GM21576 (cell line): Measurements from ENCODE around the gene ATXN2L.
"Not testable (repeated sequence)": the region's sequence is repeated elsewhere in the genome, so short reads cannot be mapped to it uniquely, and the experiment has no call there.

Experiments
- ATAC-seq: cut with Tn5 transposase; IDR thresholded peaks from one replicate; pipeline ENCODE4 v1.9.1; 2021; ENCODE audit warnings: mild to moderate bottlenecking, moderate library complexity; ENCODE audit not compliant: unreplicated experiment

ATXN2L gene

DNA sequence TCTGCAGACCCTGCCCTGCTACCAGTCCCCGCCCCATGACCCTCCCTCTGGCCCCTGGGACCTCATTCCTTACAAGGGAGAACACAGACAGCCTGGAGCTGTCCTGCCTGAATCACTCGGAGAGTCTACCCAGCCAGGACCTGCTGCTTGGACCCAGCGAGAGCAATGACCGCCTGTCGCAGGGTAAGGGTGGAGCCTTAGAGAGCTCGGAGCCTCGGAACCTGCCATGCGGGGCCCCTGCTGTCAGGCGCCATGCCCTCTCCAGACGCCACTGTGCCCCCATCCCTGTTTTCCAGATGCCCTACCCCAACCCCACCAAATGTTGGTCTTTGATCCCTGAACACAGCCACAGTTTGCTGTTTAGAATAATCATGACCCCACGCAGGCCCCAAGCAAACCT, 46.4 kb downstream of the ATXN2L start:
- ATAC-seq: no peak

DNA sequence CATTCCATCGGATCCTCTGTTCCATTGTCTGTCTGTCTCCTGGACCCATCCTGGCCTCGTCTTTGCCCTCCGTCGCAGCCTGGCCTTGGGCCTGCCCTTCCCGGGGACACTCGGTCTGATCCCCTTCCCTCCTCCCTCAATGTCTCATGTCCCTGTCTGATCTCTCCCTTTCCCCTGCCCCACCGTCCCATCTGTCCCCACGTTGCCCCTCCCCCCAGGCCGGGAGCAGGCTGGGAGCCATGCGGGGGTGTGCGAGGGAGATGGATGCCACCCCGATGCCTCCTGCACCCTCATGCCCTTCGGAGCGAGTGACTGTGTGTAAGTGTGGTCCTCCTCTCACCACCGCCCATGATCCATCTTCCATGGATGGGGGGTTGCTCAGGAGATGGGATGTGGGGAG, 50.2 kb downstream of the ATXN2L start:
- ATAC-seq: no peak

DNA sequence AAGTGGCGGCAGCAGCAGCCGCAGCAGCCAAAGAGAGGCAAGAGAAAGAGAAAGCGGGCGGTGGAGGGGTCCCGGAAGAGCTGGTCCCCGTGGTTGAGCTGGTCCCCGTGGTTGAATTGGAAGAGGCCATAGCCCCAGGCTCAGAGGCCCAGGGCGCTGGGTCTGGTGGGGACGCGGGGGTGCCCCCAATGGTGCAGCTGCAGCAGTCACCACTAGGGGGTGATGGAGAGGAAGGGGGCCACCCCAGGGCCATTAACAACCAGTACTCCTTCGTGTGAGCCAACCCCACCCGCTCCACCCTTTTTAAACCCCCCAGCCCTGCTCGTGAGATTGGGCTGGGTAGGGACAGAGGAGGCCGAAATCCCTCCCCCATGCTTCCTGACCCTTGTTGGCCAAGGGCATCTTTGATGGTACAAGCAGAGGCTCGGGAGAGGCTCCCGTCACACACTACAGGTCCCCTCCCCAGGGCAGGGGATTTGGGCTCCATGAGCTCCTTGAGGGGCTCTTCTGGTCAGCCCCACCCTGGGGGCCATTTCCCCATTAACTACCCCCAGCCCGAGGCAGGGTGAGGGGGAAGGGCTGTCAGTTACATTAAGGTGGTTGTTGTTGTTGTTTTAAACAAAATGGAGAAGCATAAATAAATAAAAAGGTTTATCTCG, 50.9 kb downstream of the ATXN2L start:
- ATAC-seq: no peak

DNA sequence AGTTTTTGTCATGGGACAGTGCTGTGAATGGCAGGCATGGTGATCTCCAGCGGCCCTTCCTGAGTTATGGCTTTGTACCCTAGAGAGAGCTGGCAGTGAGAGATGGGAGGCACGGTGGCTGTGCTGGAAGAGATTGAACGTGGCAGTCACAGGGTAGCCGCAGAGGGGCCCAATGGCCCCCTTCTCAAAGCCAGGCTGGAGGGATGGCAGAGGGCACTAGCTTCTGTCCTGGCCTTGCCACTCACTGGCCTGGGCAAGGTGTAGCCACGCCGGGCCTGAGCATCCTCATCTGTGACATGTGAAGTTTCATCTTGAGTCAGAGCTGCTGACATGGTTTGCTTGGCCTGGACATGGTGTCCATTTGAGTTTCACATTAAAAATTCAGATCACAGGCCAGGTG, 51.6 kb downstream of the ATXN2L start:
- no peak for ATAC-seq

DNA sequence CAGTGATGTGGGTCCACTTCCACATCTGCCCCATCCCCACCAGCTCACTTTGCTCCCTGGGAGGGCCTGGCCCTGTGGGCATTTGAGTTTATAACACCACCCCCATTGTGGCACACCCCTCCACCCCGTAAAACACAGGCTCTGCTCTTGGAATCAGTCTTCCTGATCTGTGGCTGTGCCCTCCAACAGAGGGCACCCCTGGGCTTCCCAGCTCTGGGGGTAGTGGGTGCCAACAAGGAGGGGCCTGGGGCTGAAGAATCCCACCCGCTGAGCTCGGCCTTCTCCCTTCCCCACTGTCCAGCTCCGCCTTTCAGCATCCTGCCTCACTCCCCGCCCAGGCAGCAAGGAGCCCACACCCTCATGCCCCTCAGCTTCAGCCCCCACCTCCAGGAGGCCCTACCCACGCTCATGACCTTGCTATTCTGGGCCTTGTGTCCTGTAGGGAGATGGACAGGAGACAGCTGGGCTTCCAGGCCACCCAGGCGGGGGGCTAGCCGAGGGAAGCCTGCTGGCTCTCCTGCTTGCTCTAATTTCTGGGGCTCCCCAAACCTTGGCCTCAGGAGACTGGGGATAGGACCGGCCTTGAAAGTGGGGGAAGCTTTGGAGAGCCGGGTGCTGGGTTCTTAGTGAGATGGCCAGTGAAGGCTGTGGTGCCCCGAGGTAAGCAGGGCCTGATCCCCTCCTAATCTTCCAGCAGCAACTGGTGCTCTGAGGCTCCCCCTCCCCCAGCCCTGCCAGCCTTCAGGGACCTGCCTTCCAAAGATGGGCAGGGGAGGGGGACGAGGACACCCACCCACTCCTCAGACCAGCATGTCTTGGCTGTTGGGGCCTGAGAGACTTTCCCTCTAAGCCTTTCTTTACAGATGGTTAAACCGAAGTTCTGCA, 52.6 kb downstream of the ATXN2L start:
- ATAC-seq: no peak

DNA sequence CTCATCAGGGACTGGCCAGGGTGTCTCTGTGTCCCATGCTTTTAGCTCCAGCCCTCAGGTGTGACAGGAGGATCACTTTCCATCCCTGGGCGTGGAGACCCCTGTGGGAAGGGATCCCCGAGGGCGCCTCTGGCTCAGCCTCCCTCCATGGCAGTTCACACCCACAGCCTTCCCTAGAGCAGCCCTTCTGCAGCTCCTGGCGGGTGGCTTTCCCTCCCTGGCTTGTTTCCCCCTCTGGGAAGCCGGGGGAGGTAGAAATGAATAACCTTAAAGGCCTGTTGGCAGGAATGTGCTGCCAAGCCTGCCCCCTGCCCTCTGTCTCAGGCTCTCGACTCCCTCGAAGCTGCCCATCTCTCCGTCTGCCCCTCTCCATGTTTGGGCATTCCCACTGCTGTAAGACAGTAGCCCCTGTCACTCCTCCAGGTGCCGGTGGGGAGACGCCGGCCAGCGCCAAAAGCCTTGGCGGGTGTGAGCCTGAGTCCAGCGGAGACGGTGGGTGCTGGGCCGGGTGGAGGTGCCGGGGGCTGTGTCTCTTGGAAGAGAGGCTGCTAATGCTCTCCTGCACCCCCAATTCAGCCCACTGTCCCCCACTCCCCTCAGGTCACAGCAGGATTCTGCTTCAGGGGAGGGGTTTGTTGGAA, 53.3 kb downstream of the ATXN2L start:
- no peak for ATAC-seq

DNA sequence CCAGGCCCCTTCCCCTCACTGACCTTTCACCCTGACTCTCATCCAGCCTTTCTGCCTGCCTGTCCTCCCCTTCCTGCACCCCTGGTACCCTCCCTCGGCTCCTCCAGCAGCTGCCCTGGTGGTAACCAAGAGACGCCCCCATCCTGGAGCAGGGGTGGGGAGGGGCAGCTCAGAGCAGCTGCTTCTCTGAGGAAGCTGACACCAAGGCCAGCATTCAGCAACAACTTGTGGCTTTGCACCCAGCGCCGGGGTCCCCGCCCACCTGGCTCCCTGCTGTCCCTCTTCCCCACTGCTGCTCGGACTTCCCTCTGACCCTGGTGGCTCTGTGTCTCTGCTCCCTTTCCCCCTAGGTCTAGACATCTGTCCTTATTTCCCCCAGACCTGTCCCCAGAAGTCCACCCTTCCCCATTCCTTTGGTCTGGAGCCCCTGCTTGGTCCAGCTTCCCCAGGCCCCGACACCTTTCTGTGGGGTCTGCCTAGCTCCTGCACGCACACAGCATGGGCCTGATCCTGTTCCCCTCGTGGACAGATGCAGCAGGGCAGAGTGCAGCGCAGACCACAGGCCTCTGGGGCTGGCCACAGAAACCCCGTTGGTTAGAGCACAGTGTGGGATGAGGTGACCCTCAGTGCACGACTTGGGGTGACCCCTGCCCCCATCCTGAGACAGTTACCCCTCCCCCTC, 54.3 kb downstream of the ATXN2L start:
- no peak for ATAC-seq

DNA sequence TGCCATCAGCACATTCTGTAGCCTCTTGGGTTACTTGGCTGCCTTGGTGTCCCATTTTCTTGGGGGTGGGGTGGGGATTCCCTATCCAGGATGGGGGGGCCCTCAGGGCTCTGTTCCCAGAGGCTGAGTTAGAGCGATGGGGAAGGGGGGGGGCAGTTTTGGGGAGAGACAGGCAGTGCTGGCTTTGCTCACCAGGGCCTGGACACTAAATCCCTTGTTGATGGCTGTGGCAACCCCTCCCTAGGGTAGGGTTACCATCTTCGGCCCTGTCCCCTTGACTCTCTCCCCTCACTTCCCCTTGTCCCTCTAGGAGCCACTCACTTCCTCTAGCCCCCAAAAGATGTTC, 54.8 kb downstream of the ATXN2L start:
- ATAC-seq: no peak

DNA sequence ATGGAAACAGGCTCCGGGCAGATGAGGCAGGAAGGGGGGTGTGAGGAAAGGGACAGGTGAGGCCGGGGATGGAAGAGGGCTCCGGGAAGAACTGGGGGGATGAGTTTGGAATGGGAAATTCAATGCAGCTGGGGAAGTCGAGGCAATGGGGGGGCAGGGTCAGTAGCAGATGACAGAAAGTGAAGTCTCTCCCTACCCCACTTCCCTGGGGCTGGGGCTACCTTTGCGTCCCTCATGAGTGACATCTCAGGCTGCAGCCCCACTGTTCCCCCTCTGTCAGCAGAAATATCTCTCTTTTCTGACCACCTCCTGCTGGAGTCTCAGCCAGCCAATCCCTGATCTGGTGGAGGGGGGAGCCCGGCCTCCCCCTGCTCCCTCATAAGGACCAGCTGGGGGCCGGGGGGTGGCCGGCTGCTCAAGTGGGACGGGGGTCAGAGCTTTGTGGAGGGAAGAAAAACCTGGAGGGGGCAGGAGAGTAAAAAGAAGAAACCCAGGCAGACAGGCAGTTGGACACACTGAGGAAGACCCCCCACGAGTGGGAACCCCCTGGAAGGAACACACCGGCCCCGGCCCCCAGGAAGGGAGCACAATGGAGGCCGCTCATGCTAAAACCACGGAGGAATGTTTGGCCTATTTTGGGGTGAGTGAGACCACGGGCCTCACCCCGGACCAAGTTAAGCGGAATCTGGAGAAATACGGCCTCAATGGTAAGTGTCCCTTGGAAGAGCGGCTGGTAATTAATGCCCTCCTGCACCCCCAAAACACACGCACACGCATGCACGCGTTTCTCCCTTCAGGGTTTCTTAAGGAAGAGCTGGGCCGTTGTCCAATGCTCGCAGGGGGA, 55.5 kb downstream of the ATXN2L start, which contains the start of gene ATP2A1:
Gene ATP2A1, plus strand, starts transcription at position 406 of the 844 bp plus-strand sequence. Its CDS starts 184 bp downstream, at position 590.
- no peak for ATAC-seq

DNA sequence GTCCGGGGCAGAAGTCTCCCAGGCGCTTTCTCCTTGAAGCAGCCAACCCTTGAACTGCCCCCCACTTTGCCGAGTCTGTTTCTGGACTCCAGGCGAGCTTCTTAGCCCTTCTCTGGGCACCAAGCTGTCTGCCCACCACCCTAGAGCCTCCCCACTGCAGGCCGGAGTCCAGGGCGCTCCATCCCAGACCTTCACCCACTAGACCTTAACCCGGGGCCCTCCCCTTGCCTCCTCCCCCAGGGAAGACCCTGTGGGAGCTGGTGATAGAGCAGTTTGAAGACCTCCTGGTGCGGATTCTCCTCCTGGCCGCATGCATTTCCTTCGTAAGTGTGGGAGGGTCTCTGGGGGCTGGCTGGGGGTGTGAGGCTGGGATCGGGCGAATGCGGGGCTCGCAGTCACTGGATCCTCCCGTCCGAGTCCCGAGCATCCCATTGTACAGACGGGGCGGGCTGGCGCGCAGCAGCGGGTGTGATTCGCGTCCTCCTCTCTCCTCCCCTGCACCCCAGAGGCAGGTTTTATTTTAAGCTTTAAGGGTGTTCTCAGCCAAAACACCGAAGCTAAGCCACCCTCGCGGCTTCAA, 56.6 kb downstream of the ATXN2L start:
- peak; percentile 23 for ATAC-seq

DNA sequence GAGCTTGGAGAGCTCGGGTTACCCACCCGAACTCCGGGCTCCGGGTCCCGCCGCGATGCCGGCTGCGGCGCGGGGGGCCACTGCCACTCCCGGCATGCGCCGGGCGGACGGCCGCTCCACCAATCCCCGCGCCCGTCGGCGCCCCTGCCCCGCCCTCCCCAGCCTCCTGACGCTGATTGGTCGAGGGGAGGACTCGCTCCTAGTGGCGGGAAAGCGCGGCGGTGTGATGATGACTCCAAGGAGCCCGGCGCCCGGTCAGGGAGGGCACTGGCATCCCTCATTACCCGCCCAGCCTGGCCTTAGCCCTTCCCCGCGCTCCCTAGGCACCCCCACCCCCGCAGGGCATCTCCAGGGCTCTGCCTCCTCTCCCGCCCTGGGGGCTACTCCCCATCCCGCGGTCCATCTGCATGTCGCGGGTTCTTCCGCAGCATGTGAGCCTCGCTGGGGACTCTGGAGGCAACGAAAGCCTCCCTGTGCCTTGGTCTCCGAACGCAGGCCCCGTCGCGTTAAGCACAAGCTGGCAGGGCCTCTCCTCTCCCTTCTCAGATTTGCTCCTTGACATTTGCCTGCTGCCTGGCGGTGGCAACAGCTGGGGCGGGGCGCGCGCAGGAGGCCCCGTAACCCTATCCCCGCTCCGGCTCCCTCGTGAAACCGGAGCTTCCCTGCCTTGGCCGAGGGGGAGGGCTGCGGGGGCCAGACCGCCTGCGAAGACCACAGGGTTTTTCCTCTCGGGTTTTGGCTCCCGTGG, 57.2 kb downstream of the ATXN2L start:
- peak; percentile 76 for ATAC-seq

DNA sequence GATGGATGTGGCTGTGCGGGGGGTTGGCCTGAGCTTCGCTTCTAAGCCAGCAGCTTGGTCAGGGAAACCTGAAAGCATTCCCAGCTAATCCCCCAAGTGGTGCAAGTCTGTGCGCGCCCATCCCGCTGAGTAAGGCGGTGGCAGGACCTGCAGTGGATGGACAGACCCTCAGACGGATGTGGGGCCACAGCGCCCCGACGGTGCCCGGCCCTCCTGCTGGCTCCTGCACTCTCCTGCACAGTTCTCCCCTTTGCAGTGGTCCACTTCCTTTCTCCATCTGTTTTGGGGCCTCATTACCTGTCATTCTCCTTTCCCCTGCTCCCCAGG, 57.8 kb downstream of the ATXN2L start:
- ATAC-seq: no peak

DNA sequence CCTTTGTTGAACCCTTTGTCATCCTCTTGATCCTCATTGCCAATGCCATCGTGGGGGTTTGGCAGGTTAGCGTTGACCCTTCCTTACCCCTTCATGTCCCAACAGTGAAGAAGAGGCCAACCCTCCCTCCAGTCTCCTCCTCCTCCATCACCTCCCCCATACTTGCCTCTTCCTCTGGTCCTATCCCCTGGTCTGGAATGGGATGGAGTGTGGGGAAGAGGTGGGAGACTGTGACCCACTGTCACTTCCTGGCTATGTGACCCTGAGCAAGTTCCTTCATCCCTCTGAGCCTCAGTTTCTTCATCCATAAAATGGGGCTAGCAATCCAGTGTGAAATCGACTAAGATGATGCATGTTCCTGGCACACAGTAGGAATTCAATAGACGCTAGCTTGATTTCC, 58.2 kb downstream of the ATXN2L start:
- ATAC-seq: no peak

DNA sequence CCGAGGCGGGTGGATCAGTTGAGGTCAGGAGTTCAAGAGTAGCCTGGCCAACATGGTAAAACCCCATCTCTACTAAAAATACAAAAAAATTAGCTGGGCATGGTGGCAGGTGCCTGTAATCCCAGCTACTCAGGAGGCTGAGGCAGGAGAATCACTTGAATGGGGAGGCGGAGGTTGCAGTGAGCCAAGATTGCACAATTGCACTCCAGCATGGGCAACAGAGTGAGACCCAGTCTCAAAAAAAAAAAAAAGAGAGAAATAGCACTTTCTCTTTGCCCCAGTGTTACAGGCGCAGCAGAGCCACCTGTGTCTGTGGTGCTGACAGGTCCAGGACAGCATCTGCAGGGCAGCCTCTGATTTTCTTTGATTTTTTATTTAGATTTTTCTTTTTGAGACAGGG, 58.8 kb downstream of the ATXN2L start:
- not testable (repeated sequence) for ATAC-seq

DNA sequence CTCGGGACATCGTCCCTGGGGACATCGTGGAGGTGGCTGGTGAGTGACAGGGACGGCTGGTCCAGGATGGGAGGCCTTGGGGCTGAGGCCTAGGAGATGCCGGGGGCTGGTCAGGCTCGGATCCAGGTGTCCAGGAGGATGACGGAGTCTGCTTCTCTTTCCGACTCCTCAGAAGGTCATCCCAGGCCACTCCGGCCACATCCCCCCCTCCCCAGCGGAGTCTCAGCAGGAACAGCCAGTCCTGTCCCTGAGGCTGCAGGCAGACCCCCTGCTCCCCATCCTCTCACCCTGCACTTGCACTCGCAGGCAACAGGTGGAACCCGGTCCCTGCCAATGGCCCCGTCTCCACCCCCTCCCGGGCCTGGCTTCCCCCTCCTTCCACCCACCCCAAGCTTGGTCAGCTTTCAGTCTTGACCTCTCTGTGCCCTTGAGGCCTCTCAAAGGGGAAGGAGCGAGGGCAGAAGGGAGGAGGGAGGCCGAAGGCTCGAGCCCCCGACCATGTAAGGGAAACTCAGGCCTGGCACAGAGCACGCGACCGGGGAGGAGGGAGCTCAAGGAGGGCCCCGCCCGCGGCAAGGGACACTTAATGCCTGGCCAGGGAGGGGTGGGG, 59.9 kb downstream of the ATXN2L start:
- no peak for ATAC-seq

DNA sequence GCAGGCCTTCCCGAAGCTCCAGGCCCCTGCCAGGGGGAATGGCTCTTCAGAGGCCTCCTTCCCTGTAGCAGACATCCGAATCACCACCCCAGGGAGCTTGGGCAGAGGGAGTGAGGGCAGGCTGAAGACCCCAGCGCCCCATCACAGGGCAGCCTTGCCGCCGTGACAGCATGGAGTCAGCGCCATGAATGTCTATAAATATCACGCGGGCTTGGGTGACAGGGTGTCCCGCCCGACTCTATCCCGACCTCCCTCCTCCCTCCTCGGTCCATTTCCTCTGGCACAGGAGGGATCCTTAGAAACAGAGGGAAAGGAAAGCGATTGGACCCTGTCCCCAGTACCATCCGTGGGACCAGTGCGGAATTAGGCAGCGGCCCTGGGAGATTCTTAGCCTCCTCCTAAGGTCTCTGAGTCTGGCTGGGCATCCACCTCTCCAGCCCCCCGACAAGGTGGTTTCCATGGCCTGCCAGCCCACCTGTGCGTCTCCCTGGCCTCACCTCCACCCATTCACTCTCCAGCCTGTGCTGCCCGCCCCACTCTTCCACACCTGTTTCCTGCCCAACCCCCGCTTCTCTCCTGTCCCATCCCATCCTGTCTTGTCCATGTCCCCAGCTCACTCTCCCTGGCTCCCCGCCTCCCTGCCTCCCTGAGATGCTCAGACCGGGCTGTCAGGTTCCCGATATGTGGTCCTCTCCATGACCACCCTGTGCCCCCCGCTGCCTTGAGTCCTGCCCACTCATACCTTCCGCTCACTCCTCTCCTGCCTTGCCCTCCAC, 60.6 kb downstream of the ATXN2L start:
- no peak for ATAC-seq

DNA sequence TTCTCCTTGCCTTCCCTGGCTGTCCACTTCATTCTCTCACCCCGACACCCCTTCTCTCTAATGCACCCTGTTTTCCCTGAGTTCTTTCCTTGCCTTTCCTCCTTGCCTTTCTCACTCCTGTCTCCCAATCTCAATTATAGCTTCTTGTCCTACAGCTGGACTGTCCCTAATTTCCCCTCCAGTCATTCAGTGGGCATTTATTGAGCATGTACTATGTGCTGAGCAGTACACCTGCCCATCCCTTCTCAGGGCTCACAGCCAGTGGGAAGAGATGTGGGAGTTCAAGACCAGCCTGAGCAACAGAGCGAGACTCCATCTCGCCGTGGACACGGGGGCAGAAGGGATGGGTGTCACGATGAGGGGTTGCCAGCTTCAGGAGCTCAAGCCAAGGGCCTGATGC, 61.2 kb downstream of the ATXN2L start:
- no peak for ATAC-seq
